HepG2 (cell line): ENCODE measurements around the gene ITGB7.
"Not testable (repeated sequence)": the region's sequence is repeated elsewhere in the genome, so short reads cannot be mapped to it uniquely, and the experiment has no call there.

Source experiments
- ARNTL ChIP-seq: sonication (generic); formaldehyde crosslinking; IDR thresholded peaks from 2 replicates; pipeline ENCODE4 v1.4.0; 2020; ENCODE audit warnings: mild to moderate bottlenecking, missing genetic modification reagents
- ISX ChIP-seq: sonication (generic); formaldehyde crosslinking; conservative IDR thresholded peaks from 2 replicates; pipeline ENCODE4 v1.5.0; 2020; ENCODE audit warnings: missing genetic modification reagents
- TRIM24 ChIP-seq: sonication (generic); formaldehyde crosslinking; IDR thresholded peaks from 2 replicates; pipeline ENCODE4 v1.8.0; 2022; ENCODE audit warnings: mild to moderate bottlenecking, missing genetic modification reagents
- ZNF326 ChIP-seq: sonication (generic); formaldehyde crosslinking; IDR thresholded peaks from 2 replicates; pipeline ENCODE4 v1.4.0; 2020; ENCODE audit warnings: missing genetic modification reagents, borderline replicate concordance
- ZNF75D ChIP-seq: sonication (generic); formaldehyde crosslinking; IDR thresholded peaks from 2 replicates; pipeline ENCODE4 v1.8.1; 2023; ENCODE audit warnings: missing genetic modification reagents, mild to moderate bottlenecking, borderline replicate concordance
- TF ChIP-seq, protein P1 (sequence below): sonication (generic); formaldehyde crosslinking; IDR thresholded peaks from 2 replicates; pipeline ENCODE4 v1.4.0; 2020; ENCODE audit warnings: missing genetic modification reagents

DNA sequence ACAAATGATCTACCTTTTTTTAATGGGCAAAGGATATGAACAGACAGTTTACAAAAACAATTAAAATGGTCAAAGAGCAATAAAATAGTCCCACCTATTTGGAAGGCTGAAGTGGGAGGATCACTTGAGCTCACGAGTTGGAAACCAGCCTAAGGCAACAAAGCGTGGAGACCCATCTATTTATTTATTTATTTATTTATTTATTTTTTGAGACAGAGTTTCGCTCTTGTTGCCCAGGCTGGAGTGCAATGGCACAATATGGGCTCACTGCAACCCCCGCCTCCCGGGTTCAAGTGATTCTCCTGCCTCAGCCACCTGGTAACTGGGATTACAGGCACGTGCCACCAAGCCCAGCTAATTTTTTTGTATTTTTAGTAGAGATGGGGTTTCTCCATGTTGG lies 29.6 kb downstream of the ITGB7 start:
- TF ChIP-seq, protein P1, sequence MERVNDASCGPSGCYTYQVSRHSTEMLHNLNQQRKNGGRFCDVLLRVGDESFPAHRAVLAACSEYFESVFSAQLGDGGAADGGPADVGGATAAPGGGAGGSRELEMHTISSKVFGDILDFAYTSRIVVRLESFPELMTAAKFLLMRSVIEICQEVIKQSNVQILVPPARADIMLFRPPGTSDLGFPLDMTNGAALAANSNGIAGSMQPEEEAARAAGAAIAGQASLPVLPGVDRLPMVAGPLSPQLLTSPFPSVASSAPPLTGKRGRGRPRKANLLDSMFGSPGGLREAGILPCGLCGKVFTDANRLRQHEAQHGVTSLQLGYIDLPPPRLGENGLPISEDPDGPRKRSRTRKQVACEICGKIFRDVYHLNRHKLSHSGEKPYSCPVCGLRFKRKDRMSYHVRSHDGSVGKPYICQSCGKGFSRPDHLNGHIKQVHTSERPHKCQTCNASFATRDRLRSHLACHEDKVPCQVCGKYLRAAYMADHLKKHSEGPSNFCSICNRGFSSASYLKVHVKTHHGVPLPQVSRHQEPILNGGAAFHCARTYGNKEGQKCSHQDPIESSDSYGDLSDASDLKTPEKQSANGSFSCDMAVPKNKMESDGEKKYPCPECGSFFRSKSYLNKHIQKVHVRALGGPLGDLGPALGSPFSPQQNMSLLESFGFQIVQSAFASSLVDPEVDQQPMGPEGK (CRISPR knock-in tag): not testable (repeated sequence)
- TF ChIP-seq ZNF75D (CRISPR knock-in tag); ZNF326 (CRISPR knock-in tag); TRIM24; ARNTL; ISX (CRISPR knock-in tag): not testable (repeated sequence)
